OCI-M2 (cell line): ENCODE results near the gene DBNDD1.

Experiments used
- DNase-seq: peaks from one replicate; lab custom pipeline; 2025; ENCODE audit not compliant: unreplicated experiment; lab: John Stamatoyannopoulos, UW

The DBNDD1 gene

DNA sequence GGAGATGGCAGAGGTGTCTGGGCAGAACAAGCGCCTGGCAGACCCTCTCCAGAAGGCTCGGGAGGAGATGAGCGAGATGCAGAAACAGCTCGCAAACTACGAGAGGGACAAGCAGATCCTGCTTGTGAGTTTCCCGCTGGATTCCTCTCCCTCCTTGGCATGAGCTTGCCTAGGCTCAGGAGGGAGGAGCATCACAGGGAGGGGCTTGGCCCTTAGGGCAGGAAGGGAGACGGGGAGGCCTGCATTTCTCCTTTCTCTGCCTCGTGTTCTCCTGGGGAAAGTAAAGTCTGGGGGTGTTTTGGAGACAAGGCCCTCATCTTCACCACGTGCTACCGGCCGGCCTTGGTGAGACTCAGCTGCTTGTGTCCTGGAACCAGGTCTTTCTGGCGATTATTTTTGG, 18.0 kb upstream of the DBNDD1 start:
- DNase-seq: no peak

DNA sequence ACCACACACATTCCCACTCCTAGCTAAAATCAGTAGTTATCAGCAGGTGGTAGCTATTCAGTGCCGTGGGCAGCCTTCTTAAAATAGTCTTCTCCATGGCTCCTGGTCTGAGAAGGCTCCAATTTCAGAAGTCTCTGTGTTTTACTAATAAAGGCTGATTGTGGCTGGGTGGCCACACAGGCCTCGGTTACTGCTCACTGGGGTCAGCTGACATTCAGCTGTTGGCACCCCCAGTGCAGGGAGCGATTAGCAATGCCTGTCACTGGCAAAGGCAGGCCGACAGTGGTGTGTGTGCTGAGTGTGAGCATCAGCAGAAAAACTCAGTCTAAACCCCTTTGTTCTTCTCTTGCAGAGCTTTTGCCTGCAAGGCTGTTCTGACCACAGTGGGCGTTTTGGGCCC, 16.6 kb upstream of the DBNDD1 start:
- no peak for DNase-seq

DNA sequence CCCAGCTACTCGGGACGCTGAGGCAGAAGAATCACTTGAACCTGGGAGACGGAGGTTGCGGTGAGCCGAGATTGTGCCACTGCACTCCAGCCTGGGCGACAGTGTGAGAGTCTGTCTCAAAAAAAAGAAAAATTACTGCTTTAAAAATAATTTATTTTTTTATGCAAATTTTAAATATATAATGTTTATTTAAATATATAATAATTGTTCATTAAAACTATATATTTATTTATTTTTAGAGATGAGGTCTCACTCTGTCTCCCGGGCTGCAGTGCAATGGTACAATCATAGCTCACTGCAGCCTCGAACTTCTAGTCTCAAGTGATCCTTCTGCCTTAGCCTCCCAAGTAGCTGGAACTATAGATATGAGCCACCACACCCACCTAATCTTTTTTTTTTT, 15.2 kb upstream of the DBNDD1 start:
- no peak for DNase-seq

DNA sequence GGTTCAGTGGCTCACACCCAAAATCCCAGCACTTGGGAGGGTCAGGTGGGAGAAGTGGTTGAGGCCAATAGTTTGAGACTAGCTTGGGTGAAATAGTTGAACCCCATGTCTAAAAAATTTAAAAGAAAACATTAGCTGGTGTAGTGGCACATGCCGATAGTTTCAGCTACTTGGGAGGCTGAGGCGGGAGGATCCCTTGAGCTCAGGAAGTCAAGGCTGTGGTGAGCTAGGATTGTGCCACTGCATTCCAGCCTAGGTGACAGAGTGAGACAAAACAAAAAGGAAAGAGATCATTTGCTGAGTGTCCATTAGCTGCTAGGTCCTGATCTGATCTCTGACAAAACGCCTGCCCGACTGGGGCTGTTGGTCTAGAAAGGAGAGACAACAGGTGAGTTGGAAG, 14.1 kb upstream of the DBNDD1 start:
- DNase-seq: no peak

DNA sequence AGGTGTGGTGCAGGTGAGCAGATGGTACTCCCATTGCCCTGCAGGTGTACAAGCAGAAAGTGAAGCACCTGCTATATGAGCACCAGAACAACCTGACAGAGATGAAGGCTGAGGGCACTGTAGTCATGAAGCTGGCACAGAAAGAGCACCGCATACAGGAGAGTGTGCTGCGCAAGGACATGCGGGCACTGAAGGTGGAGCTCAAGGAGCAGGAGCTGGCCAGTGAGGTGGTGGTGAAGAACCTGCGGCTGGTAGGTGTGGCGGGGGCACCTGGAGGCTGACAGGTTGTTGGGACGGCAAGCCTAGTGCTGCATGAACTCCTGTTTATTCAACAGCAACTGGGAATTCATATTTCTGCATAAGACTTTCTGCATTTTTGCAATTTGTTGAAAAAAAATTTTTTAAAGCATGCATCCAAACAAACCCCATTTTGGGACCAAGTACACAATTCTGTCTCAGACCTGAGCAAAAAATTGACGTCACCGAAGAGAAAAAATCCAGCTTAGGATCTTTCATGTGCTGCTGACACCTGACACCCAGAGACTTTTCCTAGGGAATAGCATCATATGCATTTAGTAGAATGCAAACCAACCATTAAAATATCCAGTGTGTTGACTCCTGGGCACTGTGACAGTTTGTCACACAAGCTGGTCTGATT, 13.5 kb upstream of the DBNDD1 start:
- DNase-seq: no peak

DNA sequence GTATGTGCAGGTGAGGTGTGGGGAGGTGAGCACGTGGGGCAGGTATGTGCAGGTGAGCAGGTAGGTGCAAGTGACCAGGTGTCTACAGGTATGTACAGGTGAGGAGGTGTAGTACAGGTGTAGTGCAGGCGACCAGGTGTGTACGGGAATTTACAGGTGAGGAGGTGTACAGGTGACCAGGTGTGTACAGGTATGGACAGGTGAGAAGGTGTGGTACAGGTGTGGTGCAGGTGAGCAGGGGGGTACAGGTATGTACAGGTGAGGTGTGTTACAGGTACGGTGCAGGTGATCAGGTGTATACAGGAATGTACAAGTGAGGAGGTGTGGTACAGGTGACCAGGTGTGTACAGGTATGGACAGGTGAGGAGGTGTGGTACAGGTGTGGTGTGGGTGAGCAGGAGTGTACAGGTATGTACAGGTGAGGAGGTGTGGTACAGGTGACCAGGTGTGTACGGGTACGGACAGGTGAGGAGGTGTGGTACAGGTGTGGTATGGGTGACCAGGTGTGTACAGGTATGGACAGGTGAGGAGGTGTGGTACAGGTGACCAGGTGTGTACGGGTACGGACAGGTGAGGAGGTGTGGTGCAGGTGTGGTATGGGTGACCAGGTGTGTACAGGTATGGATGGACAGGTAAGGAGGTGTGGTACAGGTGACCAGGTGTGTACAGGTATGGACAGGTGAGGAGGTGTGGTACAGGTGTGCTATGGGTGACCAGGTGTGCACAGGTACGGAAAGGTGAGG, 12.8 kb upstream of the DBNDD1 start:
- DNase-seq: no peak

DNA sequence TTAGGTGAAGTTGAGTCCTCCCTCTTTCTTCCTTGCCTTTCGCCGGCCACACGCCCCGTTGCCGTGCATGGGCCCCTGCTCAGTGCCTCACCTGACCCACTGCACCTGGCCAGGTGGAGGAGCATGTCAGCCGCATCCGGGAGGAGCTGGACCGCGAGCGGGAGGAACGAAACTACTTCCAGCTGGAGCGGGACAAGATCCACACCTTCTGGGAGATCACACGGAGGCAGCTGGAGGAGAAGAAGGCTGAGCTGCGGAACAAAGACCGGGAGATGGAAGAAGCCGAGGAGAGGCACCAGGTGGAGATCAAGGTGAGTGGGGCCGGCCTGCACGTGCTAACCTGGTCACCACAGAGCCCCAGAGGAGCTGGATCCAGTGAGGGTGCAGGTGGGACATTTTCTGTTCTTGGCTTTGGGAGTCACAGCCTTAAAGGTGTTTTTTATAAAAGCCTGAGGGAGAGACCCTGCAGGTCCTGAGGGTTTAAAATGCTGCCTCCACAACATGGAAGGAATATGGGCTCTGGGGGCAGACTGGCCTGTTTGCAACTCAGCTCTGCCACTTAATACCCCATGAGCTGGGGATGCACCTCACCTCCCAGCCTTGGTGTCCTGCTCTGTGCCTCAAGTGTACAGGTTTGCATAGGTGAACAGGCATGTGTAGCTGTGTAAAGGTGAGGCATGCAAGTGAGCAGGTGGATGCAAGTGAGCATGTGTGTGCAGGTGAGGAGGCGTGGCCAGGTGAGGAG, 12.1 kb upstream of the DBNDD1 start:
- no peak for DNase-seq

DNA sequence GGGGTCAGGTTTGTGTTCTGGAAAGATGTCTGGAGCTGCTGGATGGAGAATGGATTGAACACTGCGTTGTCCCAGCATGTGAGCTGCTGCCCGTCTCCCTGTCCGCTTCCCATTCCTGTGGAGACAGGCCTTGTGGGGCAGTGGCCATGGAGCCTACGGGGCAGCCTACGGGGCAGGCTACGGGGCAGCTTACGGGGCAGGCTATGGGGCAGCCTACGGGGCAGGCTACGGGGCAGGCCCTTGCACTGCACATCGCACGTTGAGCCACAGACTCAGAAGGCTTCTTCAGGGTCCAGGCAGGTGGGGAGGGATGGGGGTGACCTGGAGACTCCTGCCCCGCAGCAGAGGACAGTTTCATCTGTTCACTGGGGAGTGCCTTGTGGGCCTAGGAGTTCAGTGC, 9.7 kb upstream of the DBNDD1 start:
- DNase-seq: no peak

DNA sequence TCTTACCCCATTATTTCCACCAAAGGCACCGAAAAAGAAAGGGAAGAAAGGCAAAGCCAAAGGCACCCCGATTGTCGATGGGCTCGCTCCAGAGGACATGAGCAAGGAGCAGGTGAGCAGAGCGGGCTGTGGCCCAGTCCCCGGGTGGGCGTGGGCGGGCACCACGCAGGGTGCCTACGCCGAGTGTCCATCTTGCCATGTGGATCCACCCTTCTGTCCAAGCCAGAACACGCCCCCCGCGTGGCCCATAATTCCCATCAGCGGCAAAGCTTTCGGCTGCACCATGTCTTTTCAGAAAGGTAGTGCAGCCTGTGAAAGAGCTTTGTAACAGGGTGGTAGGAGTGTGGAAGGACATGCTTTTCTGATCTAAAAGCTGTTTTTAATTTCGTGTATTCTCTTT, 8.4 kb upstream of the DBNDD1 start:
- DNase-seq: no peak

DNA sequence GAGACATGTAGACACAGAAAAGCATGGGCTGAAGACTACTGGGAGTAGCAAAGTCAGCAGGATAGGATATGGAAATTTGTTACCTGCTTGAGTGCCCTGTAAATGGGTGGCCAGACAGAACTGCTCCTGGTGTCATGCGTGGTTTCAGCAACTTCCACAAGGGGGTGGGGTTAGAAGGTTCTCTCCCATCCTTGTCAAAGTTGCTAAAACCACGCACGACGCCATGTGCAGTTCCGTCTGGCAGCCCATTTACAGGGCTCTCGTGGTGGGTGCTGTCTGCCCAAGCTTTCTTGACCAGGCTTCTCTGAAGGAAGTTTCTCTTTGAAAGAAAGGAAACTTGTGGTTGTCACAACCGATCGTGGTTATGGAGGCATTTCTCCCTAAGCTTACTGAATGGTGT, 6.9 kb upstream of the DBNDD1 start:
- DNase-seq: no peak

DNA sequence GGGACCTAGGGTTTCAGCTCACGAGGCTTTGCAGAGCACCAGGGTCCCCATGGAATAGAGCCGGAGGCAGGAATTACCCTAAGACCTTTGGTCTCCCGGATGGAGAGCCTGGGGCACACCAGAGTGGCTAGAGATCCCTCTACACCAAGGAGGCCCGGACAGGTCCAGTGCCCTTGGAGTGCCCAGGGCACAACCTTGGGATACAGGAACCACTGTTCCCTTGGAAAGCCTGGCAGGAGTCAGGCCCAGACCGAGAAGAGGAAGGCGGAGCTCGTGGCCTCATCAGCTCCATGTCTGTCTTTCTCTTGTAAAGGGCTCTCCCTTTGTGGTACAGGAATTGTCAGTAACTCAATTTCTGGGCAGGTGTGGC, 3.8 kb upstream of the DBNDD1 start:
- DNase-seq: no peak

DNA sequence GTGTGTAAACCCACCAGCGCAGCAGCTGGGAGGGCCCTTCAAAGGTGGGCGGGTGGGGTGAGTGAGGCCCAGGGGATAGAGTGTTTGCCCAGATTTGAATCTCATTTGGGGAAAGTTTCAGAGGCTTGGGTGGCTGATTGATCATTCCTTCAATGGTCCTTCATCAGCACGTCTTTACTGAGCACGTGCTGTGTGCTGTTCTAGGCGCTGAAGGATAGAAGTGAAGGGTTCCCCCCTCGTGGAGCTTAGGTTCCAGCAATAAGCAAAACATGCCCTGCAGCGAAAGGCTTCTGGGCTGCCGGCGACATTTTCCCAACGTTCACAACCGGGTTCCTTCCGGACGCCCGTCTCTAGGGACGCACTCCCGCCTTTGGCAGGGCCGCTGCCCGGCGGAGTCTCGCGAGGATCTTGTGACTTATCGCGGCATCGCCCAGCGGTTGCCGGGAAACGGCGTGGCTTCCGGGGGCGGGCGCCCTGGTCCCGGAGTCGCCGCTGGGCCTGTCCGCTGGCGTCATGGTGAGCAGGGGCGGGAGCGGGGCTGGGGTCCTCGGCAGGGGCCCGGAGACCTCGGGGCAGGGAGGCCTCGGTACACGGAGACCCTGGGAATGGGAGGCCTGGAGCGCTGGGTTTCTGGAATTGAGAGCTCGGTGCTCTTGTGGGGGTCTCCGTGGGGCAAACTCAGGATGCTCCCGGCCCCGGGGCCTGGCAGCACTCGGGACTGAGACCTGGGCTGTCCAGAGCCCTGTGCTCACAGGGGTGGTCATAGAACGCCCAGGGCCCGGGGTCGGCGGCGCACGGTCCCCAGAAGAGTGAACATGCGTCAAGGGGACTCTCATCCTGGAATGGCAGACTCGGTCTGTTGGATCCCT, 3.2 kb upstream of the DBNDD1 start:
- peak; percentile 42 for DNase-seq

DNA sequence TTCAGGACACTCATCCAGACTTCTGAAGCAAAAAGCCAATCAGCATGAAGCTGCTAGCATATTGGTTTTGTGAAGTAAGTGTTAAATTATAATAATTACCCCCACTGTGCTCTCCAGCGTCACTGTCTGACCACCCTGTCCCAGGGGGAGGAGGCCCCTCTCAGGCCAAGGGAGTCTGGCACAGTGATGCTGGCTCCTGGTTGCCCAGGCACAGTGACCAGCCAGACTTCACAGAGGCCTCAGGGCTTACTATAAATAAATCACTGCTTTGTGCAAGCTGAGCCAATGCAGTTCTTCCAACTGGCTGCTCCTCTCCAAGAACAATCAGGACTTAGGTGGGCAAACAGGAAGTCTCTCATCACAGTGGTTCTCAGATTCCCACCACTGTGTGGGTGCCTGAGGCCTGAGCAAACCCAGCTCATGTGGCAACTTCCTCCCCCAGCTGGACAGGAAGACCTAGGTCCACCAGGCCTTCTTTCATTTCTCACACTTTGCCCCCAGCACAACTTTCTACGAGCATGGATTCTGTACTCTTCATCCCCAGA, 1.7 kb upstream of the DBNDD1 start:
- DNase-seq: no peak

DNA sequence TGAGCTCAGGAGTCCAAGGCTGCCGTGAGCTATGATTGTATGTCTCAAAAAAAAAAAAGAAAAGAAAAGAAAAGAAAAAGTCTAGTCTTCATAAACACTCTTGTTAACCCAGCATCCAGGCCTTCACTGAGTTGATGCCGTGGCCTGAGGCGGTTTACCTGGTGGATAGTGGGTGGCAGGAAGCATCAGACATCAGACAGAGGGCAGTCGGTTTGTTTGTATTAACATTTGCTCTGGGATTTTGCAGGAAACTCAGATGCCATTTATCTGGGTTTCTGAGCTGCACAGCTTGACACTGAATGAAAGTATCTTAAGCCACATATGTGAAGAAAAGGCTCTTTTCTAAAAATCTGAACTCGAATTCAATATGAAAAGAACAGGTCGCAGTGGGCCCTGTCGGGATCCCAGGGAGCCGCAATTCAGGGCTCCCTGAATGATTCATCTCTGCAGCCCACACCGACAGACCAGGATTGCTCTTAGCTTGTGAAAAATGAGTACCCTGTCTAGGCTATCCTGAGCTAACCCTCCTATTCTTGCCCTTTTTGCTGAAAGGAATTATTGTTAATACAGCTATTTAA, 1.1 kb upstream of the DBNDD1 start:
- DNase-seq: no peak

DNA sequence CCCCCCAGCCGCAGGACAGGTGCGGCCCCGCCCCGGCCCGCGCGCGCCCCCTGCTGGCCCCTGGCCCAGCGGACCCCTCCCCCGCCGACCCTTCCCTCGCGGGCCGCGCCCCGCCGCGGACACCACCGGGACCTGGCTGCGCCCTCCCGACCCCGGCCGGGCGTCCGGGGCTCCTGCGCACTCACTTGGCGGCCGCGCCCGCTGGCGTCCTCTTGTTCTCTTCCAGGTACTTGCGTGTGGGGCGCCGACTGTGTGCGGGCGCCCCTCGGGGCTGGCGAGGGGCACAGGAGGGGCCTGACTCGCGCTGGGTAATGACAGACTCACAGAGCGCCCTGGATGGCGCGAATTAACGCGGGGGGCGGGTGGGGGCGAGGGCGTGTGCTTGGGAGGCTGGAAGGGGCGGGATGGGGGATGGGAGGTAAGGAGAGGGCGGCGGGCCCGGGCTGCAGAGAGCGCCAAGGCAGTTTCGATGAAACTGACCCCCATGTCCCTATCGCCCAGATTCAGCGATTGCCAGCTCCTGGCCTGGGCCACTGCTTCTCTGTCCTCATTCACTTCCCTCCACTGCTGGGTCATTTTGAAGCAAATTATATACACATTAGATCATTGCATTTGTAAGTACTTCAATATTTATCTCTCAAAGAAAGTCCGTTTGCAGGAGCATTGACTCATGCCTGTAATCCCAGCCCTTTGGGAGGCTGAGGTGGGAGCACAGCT, 445 bp upstream of the DBNDD1 start:
- DNase-seq: no peak

DNA sequence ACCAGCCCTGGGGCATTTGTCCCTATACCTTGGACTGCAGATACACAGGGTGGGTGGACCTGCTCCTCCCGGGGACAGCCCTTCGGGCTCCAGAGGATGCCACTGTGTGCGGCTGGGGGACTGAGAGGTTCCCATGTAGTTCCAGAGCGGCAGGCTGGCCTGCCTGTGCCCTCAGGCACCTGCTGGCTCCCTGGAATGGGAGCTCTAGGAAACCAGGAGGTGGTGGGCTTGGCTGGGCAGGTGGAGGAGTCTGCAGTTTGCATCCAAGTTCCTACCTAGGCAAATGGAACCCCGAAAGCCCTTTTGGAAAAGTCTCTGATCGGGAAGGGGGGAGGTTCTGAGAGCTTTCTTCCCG, 982 bp downstream of the DBNDD1 start:
- DNase-seq: no peak

DNA sequence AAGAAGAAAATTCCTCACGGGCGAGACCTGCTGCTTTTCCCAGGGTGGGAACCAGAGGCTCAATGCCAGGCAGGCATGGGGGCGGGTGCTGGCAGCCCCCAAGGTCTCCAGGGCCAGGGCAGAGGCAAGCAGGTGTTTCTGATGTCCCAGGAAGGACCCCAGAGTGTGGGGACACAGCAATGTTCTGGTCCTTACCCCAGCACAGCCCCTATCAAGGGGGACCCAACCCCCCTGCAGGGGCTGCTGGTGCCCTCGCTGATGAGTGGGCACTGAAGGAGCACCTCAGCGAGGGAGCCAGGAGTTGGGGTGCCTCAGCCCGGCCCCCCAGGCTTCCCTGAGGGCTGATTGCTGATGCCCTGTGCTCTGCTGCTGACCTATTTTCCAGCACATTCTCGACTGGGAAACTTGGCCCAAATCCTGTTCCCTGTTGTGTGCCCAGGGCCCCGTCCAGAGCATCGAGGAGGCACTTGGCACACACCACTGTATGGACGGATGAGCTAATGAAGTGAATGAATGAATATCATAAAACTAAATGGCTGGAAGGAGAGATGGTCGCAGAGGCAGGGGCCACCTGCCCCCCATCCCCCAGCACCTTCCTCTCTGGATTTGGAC, 2.8 kb downstream of the DBNDD1 start:
- no peak for DNase-seq

DNA sequence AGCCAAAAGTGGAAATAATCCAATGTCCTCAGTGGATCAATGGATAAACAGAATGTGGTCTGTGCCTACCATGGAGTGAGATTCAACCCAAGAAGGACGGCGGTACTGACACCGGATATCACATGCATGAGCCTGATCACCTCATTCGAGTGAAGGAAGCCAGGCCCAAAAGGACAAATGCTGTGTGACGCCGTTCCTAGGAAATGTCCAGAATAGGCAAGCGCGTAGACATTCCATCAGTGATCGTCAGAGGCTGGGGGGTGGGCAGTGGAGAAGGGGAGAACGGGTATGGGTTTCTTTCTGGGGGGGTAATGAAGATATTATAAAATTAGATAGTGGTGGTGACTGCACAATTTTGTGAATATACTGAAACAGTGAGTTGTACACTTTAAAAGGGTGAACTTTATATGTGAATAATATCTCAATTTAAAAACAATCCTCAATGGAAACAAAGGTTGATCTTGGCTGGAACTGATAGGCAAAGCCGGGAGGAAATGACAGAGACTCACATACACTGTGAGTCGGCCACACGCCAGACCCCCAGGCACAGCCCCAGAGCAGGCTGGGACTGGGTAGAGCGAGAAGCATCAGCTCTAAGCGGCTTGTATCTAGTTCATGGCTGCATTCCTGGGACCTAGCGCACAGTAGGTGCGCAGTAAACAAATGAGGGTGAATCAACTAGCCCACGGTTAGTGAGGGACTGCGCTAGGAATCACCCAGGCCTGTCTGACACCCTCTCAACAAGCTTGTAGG, 3.5 kb downstream of the DBNDD1 start:
- no peak for DNase-seq
